ENCODE measurements around the gene PHYKPL.

GRCh38 chr5:178234750-178235587 lies 2.4 kb upstream of the PHYKPL start:
- TF ChIP-seq CTCF (IDR thresholded peaks at IDR 0.05) (peak in 3 of 4 experiments; percentile 23 to 50 (median 26)), POLR2A (IDR thresholded peaks at IDR 0.05) (no peak), EP300 (IDR thresholded peaks at IDR 0.05) (no peak), POLR2AphosphoS5 (IDR thresholded peaks at IDR 0.05) (no peak)
